ACHN (cell line): ENCODE measurements around the gene SNX2.
"Not testable (repeated sequence)": the region's sequence is repeated elsewhere in the genome, so short reads cannot be mapped to it uniquely, and the experiment has no call there.

ENCODE experiments used
- DNase-seq: peaks from one replicate; pipeline ENCODE4 v3.0.0-alpha.2; 2015
- in situ Hi-C: cut with HindIII; loops from 2 replicates; pipeline ENCODE4 v1.10.0; 2017; ENCODE audit warnings: low sequenced_read_pairs, low pct_ligation_motif_present, low pct_unique_long_range_greater_than_20kb

The SNX2 gene

GRCh38 chr5:122816756-122817155, 41.9 kb downstream of the SNX2 start:
- DNase-seq = no peak
- in situ Hi-C loops = no loop called here

GRCh38 chr5:122831984-122832383, 57.1 kb downstream of the SNX2 start:
- in situ Hi-C loops = no loop called here
- no peak for DNase-seq

- in situ Hi-C loops = no loop called here
These were observed 60.8 kb downstream of the SNX2 start for GRCh38 chr5:122835681-122836080.

GRCh38 chr5:122836947-122837346, 62.1 kb downstream of the SNX2 start:
- no peak for DNase-seq
- in situ Hi-C loops = no loop called here

More at GRCh38 chr5:122835681-122836080, 60.8 kb downstream of the SNX2 start:
- no peak for DNase-seq

GRCh38 chr5:122839731-122840130, 64.9 kb downstream of the SNX2 start:
- DNase-seq = no peak
- in situ Hi-C loops = no loop called here

- in situ Hi-C loops = no loop called here
- no peak for DNase-seq
These were observed 67.2 kb downstream of the SNX2 start for GRCh38 chr5:122842016-122842580.

- DNase-seq = peak; percentile 9
- in situ Hi-C loops = no loop called here
These were observed 69.4 kb downstream of the SNX2 start for GRCh38 chr5:122844136-122844909.

GRCh38 chr5:122844910-122845228, 70.0 kb downstream of the SNX2 start:
- in situ Hi-C loops = no loop called here
- DNase-seq = no peak

- DNase-seq = peak; percentile 67
- in situ Hi-C loops = no loop called here
These were observed 70.6 kb downstream of the SNX2 start, which contains the start of gene SNX24 for GRCh38 chr5:122845229-122846050. Gene SNX24 (plus strand): TSS chr5:122845613. CDS start chr5:122845634, 21 bp downstream.

- DNase-seq = peak; percentile 73
- in situ Hi-C loops = no loop called here
These were observed 71.2 kb downstream of the SNX2 start for GRCh38 chr5:122846051-122846550.

GRCh38 chr5:122847687-122848081, 72.8 kb downstream of the SNX2 start:
- in situ Hi-C loops = no loop called here
- no peak for DNase-seq

GRCh38 chr5:122849771-122850170, 74.9 kb downstream of the SNX2 start:
- peak; percentile 7 for DNase-seq
- in situ Hi-C loops = no loop called here

- DNase-seq, in situ Hi-C loops: not testable (repeated sequence)
These were observed 82.7 kb downstream of the SNX2 start for GRCh38 chr5:122857538-122857937.

- in situ Hi-C loops = no loop called here
- DNase-seq = no peak
These were observed 83.6 kb downstream of the SNX2 start for GRCh38 chr5:122858451-122858850.

GRCh38 chr5:122863240-122863639, 88.4 kb downstream of the SNX2 start:
- in situ Hi-C loops = no loop called here
- DNase-seq = no peak

- DNase-seq = no peak
- in situ Hi-C loops = no loop called here
These were observed 88.8 kb downstream of the SNX2 start for GRCh38 chr5:122863721-122864120.

GRCh38 chr5:122864400-122864799, 89.5 kb downstream of the SNX2 start:
- in situ Hi-C loops = no loop called here
- no peak for DNase-seq

GRCh38 chr5:122864842-122865241, 90.0 kb downstream of the SNX2 start:
- no peak for DNase-seq
- in situ Hi-C loops = no loop called here

- peak; percentile 48 for DNase-seq
- in situ Hi-C loops = no loop called here
These were observed 95.5 kb downstream of the SNX2 start for GRCh38 chr5:122870219-122870856.
